IPS-NIHi7 (cell line): ENCODE results near the gene PRKACB.
"Not testable (repeated sequence)": the region's sequence is repeated elsewhere in the genome, so short reads cannot be mapped to it uniquely, and the experiment has no call there.

Experiments used
- DNase-seq: peaks from one replicate; pipeline ENCODE4 v3.0.0; 2012; ENCODE audit warnings: mixed read lengths; ENCODE audit errors: extremely low spot score

The PRKACB gene

GRCh38 chr1:84268346-84268745 is 124.3 kb downstream of the PRKACB start:
- DNase-seq, result no peak

DNA sequence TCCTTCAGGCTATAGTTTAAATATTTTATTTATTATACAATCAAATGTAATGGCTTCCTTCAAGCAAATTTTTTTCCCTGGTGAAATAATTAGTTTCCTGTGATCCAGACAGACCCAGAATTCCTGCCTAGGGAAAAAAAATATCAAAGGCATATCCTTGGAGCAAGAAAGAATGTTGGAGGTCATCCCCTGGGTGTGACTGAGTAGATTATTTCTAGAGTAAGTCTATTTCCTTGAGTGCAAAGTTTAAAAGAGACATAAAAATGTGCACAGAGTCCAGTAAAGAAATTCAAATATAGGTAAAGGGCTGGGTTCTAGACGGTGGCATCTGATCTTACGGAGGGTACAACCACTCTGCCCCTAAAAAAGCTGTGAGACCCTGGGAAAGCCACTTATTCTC is 125.2 kb downstream of the PRKACB start:
- DNase-seq, result no peak

GRCh38 chr1:84271441-84272151 is 127.5 kb downstream of the PRKACB start:
- DNase-seq, result peak; percentile 13

DNA sequence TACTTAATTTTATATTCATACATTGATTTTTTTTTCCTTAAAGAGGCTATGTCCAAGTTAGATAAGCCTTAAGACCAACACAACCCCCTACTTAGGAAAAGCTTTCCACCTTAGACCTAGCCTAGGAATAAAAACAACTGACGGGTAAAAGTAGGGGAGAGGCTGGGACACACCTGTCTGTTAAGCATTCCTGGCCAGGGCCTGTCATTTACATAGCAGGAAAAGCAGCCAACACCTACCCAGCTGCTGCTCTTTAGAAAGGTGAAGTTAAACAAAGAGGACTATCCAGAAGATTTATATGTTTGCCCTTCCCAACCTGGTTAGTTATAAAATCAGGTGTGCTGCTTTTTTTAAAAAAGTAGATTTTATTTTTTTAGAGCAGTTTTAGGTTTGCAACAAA is 128.3 kb downstream of the PRKACB start:
- peak; percentile 43 for DNase-seq

GRCh38 chr1:84277343-84278059 is 133.4 kb downstream of the PRKACB start:
- no peak for DNase-seq

- no peak for DNase-seq
These were observed 134.8 kb downstream of the PRKACB start for GRCh38 chr1:84278905-84279304.

- DNase-seq, result no peak
These were observed 136.8 kb downstream of the PRKACB start for GRCh38 chr1:84280912-84281311.

GRCh38 chr1:84282780-84283333 is 138.8 kb downstream of the PRKACB start:
- DNase-seq, result no peak

GRCh38 chr1:84283381-84283780 is 139.3 kb downstream of the PRKACB start:
- no peak for DNase-seq

- no peak for DNase-seq
These were observed 142.0 kb downstream of the PRKACB start for GRCh38 chr1:84286071-84286470.

GRCh38 chr1:84287389-84287788 is 143.3 kb downstream of the PRKACB start:
- not testable (repeated sequence) for DNase-seq
